Naive B cell (primary cell): Measurements from ENCODE around the gene RELL1. TPM values are rescaled to one million over a fixed set of nuclear protein-coding genes. Genes with fewer than 3 reads are reported as not detected.

Source experiments
- ATAC-seq, 2 donors: fragments of 150-1000 bp; cut with Tn5 transposase; 2 replicates each; pipeline ENCODE4 v1.10.0; 2021; ENCODE audit warnings: low read depth in 2 of 2, mild to moderate bottlenecking in 2 of 2, moderate library complexity in 2 of 2
- DNase-seq: peaks from one replicate; pipeline ENCODE4 v3.0.0; 2022
- H3K27ac Mint-ChIP-seq, 6 donors: one replicate each; pipeline ENCODE4 v1.8.0; 2020 to 2022; ENCODE audit warnings: mild to moderate bottlenecking in 6 of 6, mixed read lengths in 6 of 6, moderate library complexity in 5 of 6, inconsistent platforms in 2 of 6
- H3K27me3 Mint-ChIP-seq, 3 donors: one replicate each; pipeline ENCODE4 v1.8.0; 2021 to 2022; ENCODE audit warnings: mixed read lengths in 3 of 3, mild to moderate bottlenecking in 1 of 3
- H3K36me3 Mint-ChIP-seq, 2 donors: one replicate each; pipeline ENCODE4 v1.8.0; 2020 to 2022; ENCODE audit warnings: mixed read lengths in 2 of 2, inconsistent platforms in 1 of 2, mild to moderate bottlenecking in 1 of 2
- H3K4me1 Mint-ChIP-seq, 3 donors: one replicate each; pipeline ENCODE4 v1.8.0; 2020 to 2022; ENCODE audit warnings: mixed read lengths in 3 of 3, inconsistent platforms in 1 of 3, mild to moderate bottlenecking in 1 of 3, moderate library complexity in 1 of 3
- H3K4me3 Mint-ChIP-seq, 8 donors: one replicate each; pipeline ENCODE4 v1.8.0; 2020 to 2022; ENCODE audit warnings: mild to moderate bottlenecking in 8 of 8, mixed read lengths in 8 of 8, moderate library complexity in 8 of 8, inconsistent platforms in 2 of 8
- H3K9me3 Mint-ChIP-seq, 7 donors: one replicate each; pipeline ENCODE4 v1.8.0; 2020 to 2022; ENCODE audit warnings: mixed read lengths in 7 of 7, mild to moderate bottlenecking in 5 of 7, inconsistent platforms in 2 of 7, moderate library complexity in 1 of 7
- polyA plus RNA-seq, 6 donors: library from polyadenylated mRNA; unstranded; fragments of 300-500 nt; fragmentation: Illumina TruSeq; gene quantifications; one replicate each; pipeline ENCODE4 v1.2.3, GENCODE V29; 2021; ENCODE audit warnings: low read depth in 6 of 6

The RELL1 gene
- polyA plus RNA-seq, 6 donors from 2014 or later, result 0.32 to 1.2 (median 0.59) TPM; not detected in 2

DNA sequence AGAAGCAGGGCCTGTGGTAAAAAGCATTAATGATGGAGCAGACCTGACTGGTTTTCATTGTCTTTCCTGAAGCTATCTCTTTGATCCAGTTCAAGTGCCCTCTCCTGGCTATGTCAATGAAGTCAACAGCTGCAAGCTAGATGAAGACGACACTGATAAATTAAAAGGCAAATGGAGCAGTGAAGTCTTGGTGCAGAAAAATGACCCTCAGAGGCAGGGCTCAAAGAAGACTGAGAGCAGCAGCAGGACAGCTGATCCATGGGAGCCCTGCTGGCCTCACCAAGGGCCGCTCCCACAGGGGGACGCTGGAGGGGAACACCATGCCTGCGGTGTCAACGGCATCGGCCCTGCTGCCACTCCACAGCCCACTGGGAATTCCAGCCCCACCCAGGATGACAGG lies 96.2 kb downstream of the RELL1 start:
- ATAC-seq (no peak), DNase-seq (no peak)
- peaks cover 3 to 7% (median 6%) of the 10 kb centered on the region in 3 donors for H3K27me3 Mint-ChIP-seq
- H3K9me3 Mint-ChIP-seq, result no peaks in the 10 kb centered on the region
- peaks cover 0 to 3% (median 0%) of the 10 kb centered on the region in 3 donors for H3K4me1 Mint-ChIP-seq
- H3K4me3 Mint-ChIP-seq, result no peak overlapping the region
- H3K27ac Mint-ChIP-seq, result no peak overlapping the region
- H3K36me3 Mint-ChIP-seq, result no peaks in the 10 kb centered on the region

DNA sequence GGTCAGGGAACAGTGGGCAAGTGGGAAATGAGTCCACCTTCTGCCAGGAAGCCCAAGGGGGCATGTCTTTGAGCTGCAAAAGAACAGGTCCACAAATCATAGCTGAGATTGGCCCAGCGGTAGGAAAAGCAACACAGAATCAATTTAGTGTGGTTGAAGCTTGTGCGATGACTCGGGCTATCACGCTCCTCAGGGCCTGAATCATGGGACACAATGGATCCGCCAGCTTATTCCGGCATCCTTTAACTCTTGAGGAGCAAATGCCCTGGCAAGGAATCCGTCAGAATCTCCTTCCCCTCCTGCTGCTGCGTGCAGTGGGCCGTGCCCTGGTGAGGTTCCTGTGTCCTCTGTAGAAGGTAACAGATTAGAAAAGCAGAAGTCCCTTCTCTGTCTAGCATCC lies 98.0 kb downstream of the RELL1 start:
- H3K36me3 Mint-ChIP-seq, result no peaks in the 10 kb centered on the region
- DNase-seq (no peak), ATAC-seq (no peak)
- no peak overlapping the region for H3K27ac Mint-ChIP-seq
- peaks cover 0 to 5% (median 0%) of the 10 kb centered on the region in 7 donors for H3K9me3 Mint-ChIP-seq
- peaks cover 19 to 24% (median 21%) of the 10 kb centered on the region in 3 donors for H3K27me3 Mint-ChIP-seq
- H3K4me1 Mint-ChIP-seq, result peaks cover 0 to 3% (median 0%) of the 10 kb centered on the region in 3 donors
- H3K4me3 Mint-ChIP-seq, result no peak overlapping the region

DNA sequence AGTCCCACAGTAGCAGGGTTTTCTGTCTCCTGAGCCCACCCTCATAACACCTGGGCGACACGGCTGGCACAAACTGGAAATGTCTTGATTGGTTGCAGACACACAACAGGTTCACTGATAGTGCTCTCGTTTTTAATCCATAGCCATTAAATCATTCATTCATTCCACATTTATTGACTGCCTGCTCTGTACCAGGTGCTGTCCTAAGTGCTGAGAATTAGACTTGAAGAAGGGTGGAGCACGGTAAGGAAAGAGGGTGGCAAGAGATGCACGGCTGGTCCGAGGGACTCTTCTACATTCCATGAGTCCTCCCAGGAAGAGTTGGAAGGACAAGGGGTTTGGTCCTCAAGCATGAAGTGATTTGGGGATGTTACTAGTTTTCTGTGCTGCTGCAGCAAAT lies 100.0 kb downstream of the RELL1 start:
- Mint-ChIP-seq H3K4me3 (no peak overlapping the region), H3K36me3 (no peaks in the 10 kb centered on the region), H3K27ac (peak overlapping the region in 1 of 6 donors; percentile 79), H3K27me3 (peaks cover 19 to 38% (median 38%) of the 10 kb centered on the region in 3 donors), H3K9me3 (peaks cover 0 to 18% (median 6%) of the 10 kb centered on the region in 7 donors), H3K4me1 (peaks cover 0 to 3% (median 0%) of the 10 kb centered on the region in 3 donors)
- DNase-seq (no peak), ATAC-seq (no peak)

GRCh38 chr4:37584493-37585060 lies 101.6 kb downstream of the RELL1 start:
- no peak overlapping the region for H3K27ac Mint-ChIP-seq
- ATAC-seq (no peak), DNase-seq (no peak)
- peaks cover 6 to 7% of the 10 kb centered on the region in 2 donors for H3K36me3 Mint-ChIP-seq
- peaks cover 19 to 46% (median 44%) of the 10 kb centered on the region in 3 donors for H3K27me3 Mint-ChIP-seq
- no peaks in the 10 kb centered on the region for H3K4me1 Mint-ChIP-seq
- H3K9me3 Mint-ChIP-seq, result peaks cover 0 to 32% (median 17%) of the 10 kb centered on the region in 7 donors
- H3K4me3 Mint-ChIP-seq, result no peak overlapping the region

DNA sequence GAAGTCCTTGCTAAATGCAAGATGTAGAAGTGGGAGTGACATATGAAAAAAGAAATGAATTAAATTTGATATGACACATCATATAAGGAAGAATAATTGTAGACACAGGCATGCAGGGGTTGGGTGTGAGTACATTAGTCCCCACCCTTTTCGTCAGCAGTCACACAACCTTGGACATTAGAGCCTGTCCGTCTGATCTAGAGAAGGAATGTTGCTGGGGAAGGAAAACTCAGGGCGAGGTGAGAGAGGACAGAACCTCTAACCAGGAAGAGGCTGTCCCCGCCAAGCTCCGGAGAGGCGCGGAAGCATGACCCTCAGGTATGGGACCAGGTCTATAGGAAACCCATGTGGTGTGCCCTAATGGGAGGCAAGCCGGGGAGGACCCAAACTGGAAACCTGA lies 102.1 kb downstream of the RELL1 start:
- Mint-ChIP-seq H3K9me3 (peaks cover 0 to 37% (median 21%) of the 10 kb centered on the region in 7 donors), H3K27ac (peak overlapping the region in 2 of 6 donors; percentile 2 to 47), H3K27me3 (peaks cover 19 to 50% (median 48%) of the 10 kb centered on the region in 3 donors), H3K4me1 (no peaks in the 10 kb centered on the region), H3K4me3 (no peak overlapping the region), H3K36me3 (peaks cover 11% of the 10 kb centered on the region in 2 donors)
- no peak for DNase-seq
- ATAC-seq, result no peak

DNA sequence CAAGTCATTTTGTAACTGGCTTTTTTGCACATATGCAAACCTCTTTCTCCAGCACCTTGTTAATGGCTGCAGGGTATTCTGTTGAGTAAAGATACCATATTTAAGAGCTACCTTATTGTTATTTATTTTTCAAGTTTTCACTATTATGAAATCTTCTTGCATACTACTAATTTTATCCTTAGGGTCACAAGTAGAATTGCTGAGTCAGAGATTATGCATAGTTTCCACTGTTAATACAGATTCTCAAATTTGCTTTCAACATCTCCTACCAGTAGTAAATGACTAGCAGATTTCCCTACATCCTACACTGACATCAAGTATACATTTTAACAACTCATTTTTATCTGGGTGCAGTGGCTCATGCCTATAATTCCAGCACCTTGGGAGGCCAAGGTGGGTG lies 112.6 kb downstream of the RELL1 start:
- H3K27me3 Mint-ChIP-seq, result peaks cover 0 to 24% (median 15%) of the 10 kb centered on the region in 3 donors
- H3K4me3 Mint-ChIP-seq, result no peak overlapping the region
- H3K4me1 Mint-ChIP-seq, result peaks cover 0 to under 1% (median under 1%) of the 10 kb centered on the region in 3 donors
- H3K27ac Mint-ChIP-seq, result no peak overlapping the region
- ATAC-seq (no peak), DNase-seq (no peak)
- peaks cover 0 to 6% (median 4%) of the 10 kb centered on the region in 7 donors for H3K9me3 Mint-ChIP-seq
- H3K36me3 Mint-ChIP-seq, result no peaks in the 10 kb centered on the region

GRCh38 chr4:37568489-37568888 lies 117.7 kb downstream of the RELL1 start:
- no peaks in the 10 kb centered on the region for H3K27me3 Mint-ChIP-seq
- peaks cover 0 to under 1% (median 0%) of the 10 kb centered on the region in 7 donors for H3K9me3 Mint-ChIP-seq
- H3K4me1 Mint-ChIP-seq, result peaks cover 0 to 5% (median 4%) of the 10 kb centered on the region in 3 donors
- H3K4me3 Mint-ChIP-seq, result no peak overlapping the region
- no peak overlapping the region for H3K27ac Mint-ChIP-seq
- no peak for ATAC-seq
- DNase-seq, result no peak
- H3K36me3 Mint-ChIP-seq, result no peaks in the 10 kb centered on the region

GRCh38 chr4:37567836-37568235 lies 118.3 kb downstream of the RELL1 start:
- Mint-ChIP-seq H3K27ac (no peak overlapping the region), H3K4me3 (peak overlapping the region in 1 of 8 donors; percentile 33)
- no peak for ATAC-seq

DNA sequence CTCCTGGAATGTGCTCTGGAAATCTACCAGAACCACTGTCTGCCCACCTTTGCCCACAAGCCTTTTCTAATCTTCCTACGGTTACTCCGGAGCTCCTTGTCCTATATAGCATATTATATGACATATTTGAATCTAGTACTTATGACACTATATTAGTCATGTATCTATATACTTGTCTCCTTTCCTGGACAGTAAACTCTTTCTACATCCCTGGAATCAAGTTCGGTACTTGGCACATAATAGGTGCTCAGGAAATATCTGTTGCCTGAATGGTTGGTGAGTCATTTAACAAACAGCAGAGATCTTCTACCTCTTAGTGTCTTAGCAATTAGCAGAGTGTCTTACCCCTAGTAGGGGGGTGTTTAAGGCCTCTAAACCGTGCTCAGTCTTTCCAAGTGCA lies 123.6 kb downstream of the RELL1 start:
- H3K27me3 Mint-ChIP-seq, result peaks cover 0 to 24% (median 4%) of the 10 kb centered on the region in 3 donors
- H3K9me3 Mint-ChIP-seq, result peaks cover 1 to 10% (median 4%) of the 10 kb centered on the region in 7 donors
- H3K4me3 Mint-ChIP-seq, result no peak overlapping the region
- no peak for ATAC-seq
- DNase-seq, result no peak
- no peak overlapping the region for H3K27ac Mint-ChIP-seq
- no peaks in the 10 kb centered on the region for H3K36me3 Mint-ChIP-seq
- no peaks in the 10 kb centered on the region for H3K4me1 Mint-ChIP-seq

More at GRCh38 chr4:37567836-37568235, 118.3 kb downstream of the RELL1 start:
- Mint-ChIP-seq H3K4me1 (peaks cover 0 to 5% (median 4%) of the 10 kb centered on the region in 3 donors), H3K27me3 (peaks cover 0 to under 1% (median 0%) of the 10 kb centered on the region in 3 donors), H3K9me3 (peaks cover 0 to 5% (median 0%) of the 10 kb centered on the region in 7 donors), H3K36me3 (no peaks in the 10 kb centered on the region)
- no peak for DNase-seq

DNA sequence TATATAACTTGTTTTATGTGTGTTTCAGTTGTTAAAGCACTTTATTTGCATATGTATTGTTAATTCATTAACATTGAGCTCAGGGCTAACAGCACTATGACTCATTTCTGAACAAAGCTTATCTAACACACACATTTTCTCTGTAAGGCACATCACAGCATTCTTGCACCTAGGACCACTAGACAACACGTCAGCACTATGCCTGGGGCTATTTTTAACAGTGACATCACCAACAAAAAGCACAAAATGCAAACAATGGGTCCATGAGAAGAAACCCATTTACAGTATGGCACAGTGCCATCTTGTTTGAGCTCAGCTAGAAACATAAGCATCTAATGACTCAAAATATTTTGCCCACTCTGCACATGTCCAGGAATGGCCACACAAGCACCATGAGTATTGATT lies 124.4 kb downstream of the RELL1 start:
- Mint-ChIP-seq H3K4me3 (no peak overlapping the region), H3K27me3 (peaks cover 0 to 24% (median 4%) of the 10 kb centered on the region in 3 donors), H3K36me3 (no peaks in the 10 kb centered on the region), H3K4me1 (no peaks in the 10 kb centered on the region), H3K27ac (no peak overlapping the region), H3K9me3 (peaks cover 1 to 10% (median 4%) of the 10 kb centered on the region in 7 donors)
- no peak for ATAC-seq
- no peak for DNase-seq

- no peak overlapping the region for H3K27ac Mint-ChIP-seq
- peaks cover 1 to 10% (median 4%) of the 10 kb centered on the region in 7 donors for H3K9me3 Mint-ChIP-seq
- H3K27me3 Mint-ChIP-seq, result peaks cover 0 to 29% (median 4%) of the 10 kb centered on the region in 3 donors
- DNase-seq (no peak), ATAC-seq (no peak)
- no peak overlapping the region for H3K4me3 Mint-ChIP-seq
- no peaks in the 10 kb centered on the region for H3K4me1 Mint-ChIP-seq
- H3K36me3 Mint-ChIP-seq, result no peaks in the 10 kb centered on the region
These were observed 124.9 kb downstream of the RELL1 start for GRCh38 chr4:37561196-37561802.
